Lower leg skin (tissue), 3 donors: Measurements from ENCODE around the gene ST3GAL4.
"Not testable (repeated sequence)": the region's sequence is repeated elsewhere in the genome, so short reads cannot be mapped to it uniquely, and the experiment has no call there.

Experiments
- CTCF ChIP-seq, 3 donors: fragments of 450-650 bp; IDR thresholded peaks; one replicate each; pipeline ENCODE4 v1.5.1; 2016; ENCODE audit warnings: antibody characterized with exemption in 3 of 3, mild to moderate bottlenecking in 3 of 3, moderate library complexity in 2 of 3
- POLR2A ChIP-seq, 2 donors: fragments of 450-650 bp; IDR thresholded peaks; one replicate each; pipeline ENCODE4 v1.6.1; 2016 to 2017; ENCODE audit warnings: antibody characterized with exemption in 2 of 2, mild to moderate bottlenecking in 1 of 2, moderate library complexity in 1 of 2

GRCh38 chr11:126366823-126367654, 11.6 kb downstream of the ST3GAL4 start:
- not testable (repeated sequence) for TF ChIP-seq CTCF, POLR2A (IDR thresholded peaks at IDR 0.05)
